K562 (cell line): ENCODE data around the gene ALG9. TPM values are rescaled to one million over a fixed set of nuclear protein-coding genes. Genes with fewer than 3 reads are reported as not detected.

ENCODE experiments used
- ATAC-seq: fragments of 200-7000 bp; cut with Tn5 transposase; 3 replicates; pipeline ENCODE4 v1.9.1; 2020; ENCODE audit warnings: moderate library complexity
- Bru-seq: library from RNA; stranded (reverse); fragments of 400-500 nt; gene quantifications from one replicate; lab custom pipeline; 2021; lab: Mats Ljungman, UMichigan
- BruChase-seq, 2 experiments: library from RNA; stranded (reverse); fragments of 400-500 nt; gene quantifications; one replicate each; lab custom pipeline; 2021; lab: Mats Ljungman, UMichigan
- BruUV-seq: library from RNA; stranded (reverse); fragments of 400-500 nt; replicated peaks from 2 replicates; lab custom pipeline; 2021; lab: Mats Ljungman, UMichigan
- CTCF ChIA-PET: fragments of 300-600 bp; formaldehyde crosslinking; extraction: SDS; loops from one replicate; lab custom pipeline; 2021; ENCODE audit warnings: low intra/inter-chr PET ratio; lab: Yijun Ruan, JAX
- POLR2A ChIA-PET: fragments of 300-600, 350-650 bp; sonication (Branson Sonifier 250); formaldehyde crosslinking; extraction: SDS; loops from one replicate; lab custom pipeline; 2021; ENCODE audit warnings: antibody characterized with exemption, inconsistent platforms; lab: Yijun Ruan, JAX
- DNase-seq, 4 experiments: peaks; one replicate each; pipeline versions ENCODE4 v3.0.0 to v3.0.0-alpha.2; 2011 to 2018; ENCODE audit warnings: low spot score in 3 of 4, mixed read lengths in 3 of 4; ENCODE audit errors: extremely low read depth in 1 of 4
- FAIRE-seq: peaks from 2 replicates; lab custom pipeline; 2011; peaks lifted over from hg19 to GRCh38; lab: Jason Lieb, UNC
- H2AFZ ChIP-seq: 2 replicates; pipeline ENCODE4 v1.6.0; 2011; ENCODE audit warnings: low read depth, low read length, control low read depth, inconsistent platforms
- H3K27ac ChIP-seq: fragments of 200-600 bp; 3 replicates; pipeline ENCODE4 v1.8.0; 2011; ENCODE audit warnings: low read depth, mild to moderate bottlenecking, control low read depth, inconsistent platforms, low read length, moderate library complexity, mixed read lengths; ENCODE audit errors: extremely low read depth
- H3K27me3 ChIP-seq, 2 experiments: fragments of 300-600 bp in 1 of 2; 2 replicates in 1 of 2; 3 replicates in 1 of 2; pipeline versions ENCODE4 v1.6.0 to v1.8.0; 2011; ENCODE audit warnings: inconsistent platforms in 2 of 2, low read length in 2 of 2, mild to moderate bottlenecking in 1 of 2, mixed read lengths in 1 of 2, moderate library complexity in 1 of 2; ENCODE audit not compliant: control insufficient read depth in 2 of 2, insufficient read depth in 2 of 2
- H3K36me3 ChIP-seq: fragments of 300-600 bp; 3 replicates; pipeline ENCODE4 v1.8.0; 2011; ENCODE audit warnings: mild to moderate bottlenecking, low read length, inconsistent platforms; ENCODE audit not compliant: control insufficient read depth, insufficient read depth
- H3K4me1 ChIP-seq, 2 experiments: fragments of 200-600 bp in 1 of 2; replicated peaks in 1 of 2; 2 replicates in 1 of 2; 3 replicates in 1 of 2; pipeline versions ENCODE4 v1.5.1 to v1.8.0; 2011; ENCODE audit warnings: inconsistent platforms in 2 of 2, low read length in 2 of 2, mild to moderate bottlenecking in 1 of 2, mixed read lengths in 1 of 2, moderate library complexity in 1 of 2; ENCODE audit not compliant: control insufficient read depth in 2 of 2, insufficient read depth in 2 of 2
- H3K4me2 ChIP-seq: 2 replicates; pipeline ENCODE4 v1.6.1; 2011; ENCODE audit warnings: low read length, control low read depth, inconsistent platforms, mixed read lengths; ENCODE audit not compliant: insufficient read depth
- H3K4me3 ChIP-seq: fragments of 200-600 bp; sonication (generic), shearing (Covaris generic); 2 replicates; pipeline ENCODE4 v1.5.1; 2016; ENCODE audit warnings: control low read depth, inconsistent platforms
- H3K79me2 ChIP-seq: fragments of 200-600 bp; 3 replicates; pipeline ENCODE4 v1.8.0; 2011; ENCODE audit warnings: low read length, inconsistent platforms; ENCODE audit not compliant: control insufficient read depth, insufficient read depth
- H3K9ac ChIP-seq, 2 experiments: 2 replicates each; pipeline versions ENCODE4 v1.6.0 to v1.6.1; 2011; ENCODE audit warnings: low read depth in 2 of 2, low read length in 2 of 2, control low read depth in 1 of 2, inconsistent platforms in 1 of 2, mild to moderate bottlenecking in 1 of 2, mixed read lengths in 1 of 2; ENCODE audit not compliant: insufficient read depth in 1 of 2
- H3K9me1 ChIP-seq: one replicate; pipeline ENCODE4 v1.6.0; 2011; ENCODE audit warnings: inconsistent platforms, mild to moderate bottlenecking, low read length, moderate library complexity; ENCODE audit not compliant: control insufficient read depth, insufficient read depth
- H3K9me3 ChIP-seq: replicated peaks from 2 replicates; pipeline ENCODE4 v1.5.1; 2011; ENCODE audit warnings: low read depth, low read length, inconsistent platforms; ENCODE audit not compliant: control insufficient read depth, insufficient read depth
- H4K20me1 ChIP-seq: replicated peaks from 2 replicates; pipeline ENCODE4 v1.6.1; 2011; ENCODE audit warnings: low read length, inconsistent platforms, mixed read lengths; ENCODE audit not compliant: control insufficient read depth, insufficient read depth
- ARNT ChIP-seq, 2 experiments: fragments of 450-650 bp; IDR thresholded peaks; 2 replicates each; pipeline ENCODE4 v1.6.1; 2016; ENCODE audit warnings: mild to moderate bottlenecking in 1 of 2
- CREBBP ChIP-seq: IDR thresholded peaks from one replicate; pipeline ENCODE4 v1.6.1; 2012; ENCODE audit warnings: low read depth, mild to moderate bottlenecking, control low read depth, inconsistent platforms, low read length
- DACH1 ChIP-seq: fragments of 450-650 bp; IDR thresholded peaks from 2 replicates; pipeline ENCODE4 v1.6.1; 2018; ENCODE audit not compliant: partially characterized antibody
- EP400 ChIP-seq: fragments of 450-650 bp; IDR thresholded peaks from 2 replicates; pipeline ENCODE4 v1.6.1; 2017; ENCODE audit warnings: antibody characterized with exemption, mild to moderate bottlenecking, moderate library complexity
- LARP7 ChIP-seq: fragments of 450-650 bp; IDR thresholded peaks from 2 replicates; pipeline ENCODE4 v1.6.1; 2016
- MCM2 ChIP-seq: fragments of 450-650 bp; IDR thresholded peaks from 2 replicates; pipeline ENCODE4 v1.6.1; 2017; ENCODE audit warnings: low read depth, mild to moderate bottlenecking
- PHF21A ChIP-seq: fragments of 450-650 bp; IDR thresholded peaks from 2 replicates; pipeline ENCODE4 v1.6.1; 2017; ENCODE audit warnings: low read depth, borderline replicate concordance
- RCOR1 ChIP-seq, 2 experiments: IDR thresholded peaks; 2 replicates each; pipeline ENCODE4 v1.6.1; 2012; ENCODE audit warnings: low read depth in 2 of 2, low read length in 2 of 2, borderline replicate concordance in 1 of 2, improper control_type of control experiment in 1 of 2
- SAP30 ChIP-seq: fragments of 200-600 bp; sonication (generic); IDR thresholded peaks from 2 replicates; pipeline ENCODE4 v1.6.1; 2012; ENCODE audit warnings: borderline replicate concordance, low read depth, mild to moderate bottlenecking, moderate library complexity, low read length, control low read depth, inconsistent platforms; ENCODE audit not compliant: insufficient read depth, poor library complexity, severe bottlenecking
- SMARCE1 ChIP-seq: fragments of 450-650 bp; IDR thresholded peaks from 2 replicates; pipeline ENCODE4 v1.7.1; 2016; ENCODE audit warnings: mild to moderate bottlenecking
- SOX6 ChIP-seq: fragments of 450-650 bp; IDR thresholded peaks from 2 replicates; pipeline ENCODE4 v1.6.1; 2014; ENCODE audit warnings: mild to moderate bottlenecking
- TBL1XR1 ChIP-seq, 2 experiments: IDR thresholded peaks; 2 replicates each; pipeline ENCODE4 v1.6.1; 2012; ENCODE audit warnings: improper control_type of control experiment in 2 of 2, low read length in 2 of 2, mild to moderate bottlenecking in 1 of 2
- ZNF124 ChIP-seq: sonication (generic); formaldehyde crosslinking; IDR thresholded peaks from 2 replicates; pipeline ENCODE4 v1.8.1; 2022; ENCODE audit warnings: missing genetic modification reagents
- WGBS: fragments of 100-300 bp; shearing (Covaris generic); methylation state at CpG from one replicate; pipeline ENCODE4 v1.1.6; 2016; ENCODE audit warnings: low coverage, mixed read lengths; ENCODE audit not compliant: insufficient coverage; ENCODE audit errors: missing lambda C conversion rate; 5-methylcytosine and 5-hydroxymethylcytosine counted together
- in situ Hi-C: fragments of 300-500 bp; cut with MboI; formaldehyde crosslinking; loops from 4 replicates; pipeline ENCODE4 v1.15.0; 2018; ENCODE audit warnings: inconsistent platforms, mixed read lengths
- intact Hi-C: fragments of 100-400 bp; cut with micrococcal nuclease; formaldehyde crosslinking; loops from 2 replicates; pipeline ENCODE4 v1.14.2; 2022
- long read RNA-seq, 3 experiments: library from polyadenylated mRNA in 2 of 3; library from RNA in 1 of 3; unstranded in 2 of 3; stranded (forward) in 1 of 3; transcript quantifications; one replicate each; pipeline ENCODE4 v2.0.0, GENCODE V29; 2019 to 2022
- polyA minus RNA-seq, 3 experiments: library from RNA; depleted of rRNA, polyadenylated mRNA; stranded (reverse); fragments of >200 nt; gene quantifications; 2 replicates each; pipeline ENCODE4 v1.2.3, GENCODE V29; 2011
- polyA plus RNA-seq, 8 experiments: library from polyadenylated mRNA; depleted of rRNA in 4 of 8; stranded (reverse) in 5 of 8; unstranded in 3 of 8; fragments of >200 nt; fragmentation: Nextera tagmentation in 2 of 8; fragmentation: Illumina TruSeq in 1 of 8; extraction: Ambion mirVana in 2 of 8; extraction: Trizol in 1 of 8; gene quantifications; 2 replicates each; pipeline versions ENCODE4 v1.2.1 to v1.2.3, GENCODE V29; 2011 to 2014; ENCODE audit warnings: inconsistent platforms in 1 of 8, missing spikeins in 1 of 8
- total RNA-seq, 7 experiments: library from RNA; depleted of rRNA in 6 of 7; stranded (reverse); fragments of >200 nt in 6 of 7; fragmentation: Illumina TruSeq in 2 of 7; extraction: Trizol in 2 of 7; gene quantifications; 2 replicates each; pipeline versions ENCODE4 v1.2.1 to v1.2.3, GENCODE V29; 2011 to 2021; ENCODE audit warnings: low replicate concordance in 1 of 7

The ALG9 gene
- total RNA-seq (2011; cell fraction: chromatin; rRNA removed; ENCODE audit: low replicate concordance): 75.2 and 88.9 TPM in 2 replicates
- total RNA-seq (2011; cell fraction: nucleolus; rRNA removed): 62.8 and 66.0 TPM in 2 replicates
- 72.1 and 74.9 TPM in 2 replicates for total RNA-seq (2011; cell fraction: nucleoplasm; rRNA removed)
- total RNA-seq (2014; rRNA removed): 17.6 and 24.7 TPM in 2 replicates
- total RNA-seq (2014; rRNA removed; fragmentation: Illumina TruSeq; extraction: Trizol): 28.6 and 29.3 TPM in 2 replicates
- total RNA-seq (2015; rRNA removed; fragmentation: Illumina TruSeq; extraction: Trizol): 24.4 and 25.2 TPM in 2 replicates
- total RNA-seq (2021): 24.9 and 27.2 TPM in 2 replicates
- polyA plus RNA-seq (2011; rRNA removed): 40.5 and 46.7 TPM in 2 replicates
- 23.3 and 39.7 TPM in 2 replicates for polyA plus RNA-seq (2011; cell fraction: cytosol; rRNA removed)
- 76.5 and 116 TPM in 2 replicates for polyA plus RNA-seq (2011; cell fraction: nucleus; rRNA removed)
- 21.6 and 25.7 TPM in 2 replicates for polyA plus RNA-seq (2012)
- 29.1 and 36.4 TPM in 2 replicates for polyA plus RNA-seq (2014; fragmentation: Illumina TruSeq; extraction: Trizol)
- polyA plus RNA-seq (2014; fragmentation: Nextera tagmentation; extraction: Ambion mirVana): 10 to 100 TPM; 11.5 to 12.2 TPM
- polyA plus RNA-seq (2014; rRNA removed): 18.9 and 22.5 TPM in 2 replicates
- polyA minus RNA-seq (2011; rRNA and poly(A)+ RNA removed): 53.9 and 56.2 TPM in 2 replicates
- polyA minus RNA-seq (2011; cell fraction: cytosol; rRNA and poly(A)+ RNA removed): 21.3 and 28.9 TPM in 2 replicates
- 30.2 and 34.3 TPM in 2 replicates for polyA minus RNA-seq (2011; cell fraction: nucleus; rRNA and poly(A)+ RNA removed)
- percentile 74 among the genes with signal in this experiment for Bru-seq, nascent RNA
- BruChase-seq, experiment 1, labeled RNA remaining after a 2-hour chase: percentile 64 among the genes with signal in this experiment
- percentile 73 among the genes with signal in this experiment for BruChase-seq, experiment 2, labeled RNA remaining after a 6-hour chase
- long read RNA-seq, experiment 1, transcript ALG9-214 (15 exons, 2,028 nt): major isoform, 19 of 59 reads
- long read RNA-seq, experiment 1, transcript ALG9-215 (15 exons, 2,069 nt): minor isoform, 10 of 59 reads
- long read RNA-seq, experiment 1, partial matches to known transcripts: 9 of 59 reads
- long read RNA-seq, experiment 1, other reads (novel, unspliced or antisense): 20 of 59 reads
- long read RNA-seq, experiment 2, transcript ALG9-214 (15 exons, 2,028 nt): major isoform, 8 of 27 reads
- long read RNA-seq, experiment 2, partial matches to known transcripts: 9 of 27 reads
- long read RNA-seq, experiment 2, other reads (novel, unspliced or antisense): 8 of 27 reads
- long read RNA-seq, experiment 3, transcript ALG9-214 (15 exons, 2,028 nt): major isoform, 14 of 27 reads
- long read RNA-seq, experiment 3, transcript ALG9-215 (15 exons, 2,069 nt): minor isoform, 6 of 27 reads
- long read RNA-seq, experiment 3, partial matches to known transcripts: 0 of 27 reads
- long read RNA-seq, experiment 3, other reads (novel, unspliced or antisense): 5 of 27 reads

GRCh38 chr11:111870886-111871692 lies at the start of gene ALG9:
Gene ALG9 (minus strand): TSS chr11:111871581. CDS start chr11:111871482, 99 bp downstream.
- Histone ChIP-seq H3K9ac (peak within 1 kb of the TSS; percentile 75 to 94), H3K4me2 (peak within 1 kb of the TSS; percentile 91), H3K4me1 (peaks cover 3 to 4% of the 10 kb centered on the region in 2 experiments; a peak in 2 of 5 replicates), H3K9me3 (no peaks in the 10 kb centered on the region), H4K20me1 (no peaks in the 10 kb centered on the region), H3K4me3 (peak within 1 kb of the TSS; percentile 83), H3K36me3 (peaks cover 31% of the 10 kb centered on the region), H2AFZ (peak within 1 kb of the TSS; percentile 93), H3K79me2 (peaks cover 10% of the 10 kb centered on the region; the same call in 2 of the 3 replicates), H3K27ac (peak within 1 kb of the TSS; percentile 71), H3K27me3 (no peaks in the 10 kb centered on the region), H3K9me1 (no peaks in the 10 kb centered on the region)
- in situ Hi-C loops (no loop called here), intact Hi-C loops (no loop called here)
- WGBS: under 1% methylated on average over 49 of the region's 51 CpGs
- no peak for FAIRE-seq
- ATAC-seq: peak; percentile 96
- ChIA-PET CTCF (no interaction called here), POLR2A (interaction anchor here (0.5 to 2.7 kb wide), 14 partner anchors 9 to 719 kb away, joined by 3 to 18 read pairs (median 4); no protein-coding TSS in a partner anchor)
- peak; percentile 88 to 92 (median 89) for DNase-seq
- BruUV-seq: no TSS peak
- no peak for TF ChIP-seq ARNT (IDR thresholded peaks at IDR 0.05)
- TF ChIP-seq MCM2: no peak
- TF ChIP-seq PHF21A: peak; percentile 66; the same call in 1 of the 2 replicates
- no peak for TF ChIP-seq CREBBP
- TF ChIP-seq EP400: peak; percentile 73
- TF ChIP-seq SMARCE1: no peak
- TF ChIP-seq SAP30: peak; percentile 82
- peak in 1 of 2 experiments; percentile 57; a peak in 1 of 4 replicates for TF ChIP-seq RCOR1 (IDR thresholded peaks at IDR 0.05; ENCODE audit: borderline replicate concordance in 1 of 2, low read depth in 2 of 2, low read length in 2 of 2)
- peak; percentile 10 for TF ChIP-seq DACH1
- peak; percentile 35; the same call in 1 of the 2 replicates for TF ChIP-seq SOX6
- no peak for TF ChIP-seq ZNF124 (CRISPR knock-in tag)
- TF ChIP-seq TBL1XR1 (IDR thresholded peaks at IDR 0.05; ENCODE audit: low read length in 2 of 2): no peak
- TF ChIP-seq LARP7: 0 out of 2 replicates have a peak, but pooled peaks have one; percentile 29
